Left lung (tissue), 10 donors: ENCODE results near the gene PRIM1. TPM values are rescaled to one million over a fixed set of nuclear protein-coding genes. Genes with fewer than 3 reads are reported as not detected.
"Not testable (repeated sequence)": the region's sequence is repeated elsewhere in the genome, so short reads cannot be mapped to it uniquely, and the experiment has no call there.

Source experiments
- ATAC-seq: fragments of 200-7000 bp; cut with Tn5 transposase; one replicate; pipeline ENCODE4 v1.9.1; 2020; ENCODE audit warnings: moderate library complexity
- DNase-seq, 4 donors: peaks; one replicate each; pipeline ENCODE4 v3.0.0-alpha.2; 2013 to 2020
- H3K27ac ChIP-seq, 2 donors: fragments of 200-600 bp; sonication (generic) in 1 of 2; one replicate each; pipeline versions ENCODE4 v1.5.0 to v1.8.0; 2020 to 2021
- H3K27me3 ChIP-seq, 2 donors: fragments of 200-600 bp; sonication (generic) in 1 of 2; one replicate each; pipeline versions ENCODE4 v1.5.0 to v1.8.0; 2020 to 2021
- H3K36me3 ChIP-seq, 2 donors: fragments of 200-600 bp; sonication (generic) in 1 of 2; one replicate each; pipeline versions ENCODE4 v1.5.0 to v1.8.0; 2020 to 2021
- H3K4me1 ChIP-seq, 2 donors: fragments of 200-600 bp; one replicate each; pipeline ENCODE4 v1.8.0; 2021
- H3K4me3 ChIP-seq, 2 donors: fragments of 200-600 bp; sonication (generic) in 1 of 2; one replicate each; pipeline versions ENCODE4 v1.5.0 to v1.8.0; 2020 to 2021; ENCODE audit warnings: mild to moderate bottlenecking in 1 of 2
- H3K9me3 ChIP-seq, 2 donors: fragments of 200-600 bp; sonication (generic) in 1 of 2; one replicate each; pipeline versions ENCODE4 v1.5.0 to v1.8.0; 2020 to 2021
- CTCF ChIP-seq, 2 donors: fragments of 200-600 bp; sonication (generic) in 1 of 2; IDR thresholded peaks; one replicate each; pipeline versions ENCODE4 v1.5.0 to v1.8.0; 2021; ENCODE audit warnings: antibody characterized with exemption in 2 of 2
- intact Hi-C, 2 donors: fragments of 100-400 bp; cut with DNase I; formaldehyde crosslinking; loops; one replicate each; pipeline versions ENCODE4 v1.11.2 to v1.14.2; 2022
- polyA plus RNA-seq, 6 donors: library from polyadenylated mRNA; unstranded; fragments of 120-200 nt; gene quantifications; one replicate each; pipeline ENCODE4 v1.2.1, GENCODE V29; 2013; ENCODE audit not compliant: insufficient read length in 6 of 6
- total RNA-seq, 2 donors: library from RNA; stranded (reverse); fragmentation: NEBNext Ultra II Directional; extraction: Animal tissue kit (Norgen Biotek cat#: 25700); gene quantifications; one replicate each; pipeline ENCODE4 v1.2.1, GENCODE V29; 2021
- donor health status: DM: no; HTN: yes; CAD: no.
- donor health status: DM: no; HTN: no; CAD: no.

Gene PRIM1
- total and polyA plus RNA-seq, 8 donors = 7.2 to 28.5 (median 20.8) TPM

DNA sequence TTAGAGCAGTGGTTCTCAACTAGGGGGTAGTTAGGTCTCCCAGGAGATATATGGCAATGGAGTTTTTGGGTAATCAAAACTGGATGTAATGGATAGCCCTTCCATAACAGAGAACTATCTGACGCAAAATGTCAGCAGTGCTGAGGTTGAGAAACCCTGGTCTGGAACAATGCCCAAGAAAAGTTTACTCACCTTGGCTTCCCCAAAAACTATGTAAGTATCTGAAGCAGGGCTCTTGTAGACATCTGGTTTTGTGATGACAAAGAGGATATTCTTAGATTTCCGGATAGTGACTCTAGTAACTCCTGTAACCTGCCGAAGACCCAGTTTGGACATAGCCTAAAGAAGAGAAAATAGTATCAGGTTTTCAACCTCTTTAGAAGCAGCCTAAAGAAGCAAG, 38.8 kb downstream of the PRIM1 start:
- DNase-seq (no peak), ATAC-seq (no peak)
- no peaks in the 10 kb centered on the region for H3K27me3 ChIP-seq
- intact Hi-C loops = no loop called here
- peaks cover 10 to 57% of the 10 kb centered on the region in 2 donors for H3K36me3 ChIP-seq
- TF ChIP-seq CTCF (IDR thresholded peaks at IDR 0.05) = no peak
- peak overlapping the region in 1 of 2 donors; percentile 59 for H3K27ac ChIP-seq
- H3K9me3 ChIP-seq = no peaks in the 10 kb centered on the region
- peaks cover 0 to 36% of the 10 kb centered on the region in 2 donors for H3K4me1 ChIP-seq
- no peak overlapping the region for H3K4me3 ChIP-seq

- no peak overlapping the region for H3K27ac ChIP-seq
- H3K36me3 ChIP-seq = peaks cover 10 to 40% of the 10 kb centered on the region in 2 donors
- H3K27me3 ChIP-seq = no peaks in the 10 kb centered on the region
- H3K4me1 ChIP-seq = peaks cover 0 to 11% of the 10 kb centered on the region in 2 donors
- H3K9me3 ChIP-seq = no peaks in the 10 kb centered on the region
- H3K4me3 ChIP-seq = no peak overlapping the region
- TF ChIP-seq CTCF (IDR thresholded peaks at IDR 0.05) = no peak
- ATAC-seq (no peak), DNase-seq (no peak)
- intact Hi-C loops = no loop called here
These were observed 42.3 kb downstream of the PRIM1 start for GRCh38 chr12:56709759-56710376.

DNA sequence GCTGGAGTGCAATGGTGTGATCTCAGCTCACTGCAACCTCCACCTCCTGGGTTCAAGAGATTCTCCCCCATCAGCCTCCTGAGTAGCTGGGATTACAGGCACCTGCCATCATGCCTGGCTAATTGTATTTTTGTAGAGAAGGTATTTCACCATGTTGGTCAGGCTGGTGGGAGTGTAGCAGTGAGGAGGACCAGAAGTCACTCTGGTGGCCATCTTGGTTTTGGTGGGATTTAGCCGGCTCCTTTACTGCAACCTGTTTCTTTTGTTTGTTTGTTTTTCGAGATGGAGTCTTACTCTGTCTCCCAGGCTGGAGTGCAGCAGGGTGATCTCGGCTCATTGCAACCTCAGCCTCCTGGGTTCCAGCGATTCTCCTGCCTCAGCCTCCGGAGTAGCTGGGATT, 47.6 kb downstream of the PRIM1 start:
- H3K27ac ChIP-seq, H3K27me3 ChIP-seq, DNase-seq, H3K36me3 ChIP-seq, intact Hi-C loops, H3K4me1 ChIP-seq, H3K9me3 ChIP-seq, H3K4me3 ChIP-seq, ATAC-seq: not testable (repeated sequence)

DNA sequence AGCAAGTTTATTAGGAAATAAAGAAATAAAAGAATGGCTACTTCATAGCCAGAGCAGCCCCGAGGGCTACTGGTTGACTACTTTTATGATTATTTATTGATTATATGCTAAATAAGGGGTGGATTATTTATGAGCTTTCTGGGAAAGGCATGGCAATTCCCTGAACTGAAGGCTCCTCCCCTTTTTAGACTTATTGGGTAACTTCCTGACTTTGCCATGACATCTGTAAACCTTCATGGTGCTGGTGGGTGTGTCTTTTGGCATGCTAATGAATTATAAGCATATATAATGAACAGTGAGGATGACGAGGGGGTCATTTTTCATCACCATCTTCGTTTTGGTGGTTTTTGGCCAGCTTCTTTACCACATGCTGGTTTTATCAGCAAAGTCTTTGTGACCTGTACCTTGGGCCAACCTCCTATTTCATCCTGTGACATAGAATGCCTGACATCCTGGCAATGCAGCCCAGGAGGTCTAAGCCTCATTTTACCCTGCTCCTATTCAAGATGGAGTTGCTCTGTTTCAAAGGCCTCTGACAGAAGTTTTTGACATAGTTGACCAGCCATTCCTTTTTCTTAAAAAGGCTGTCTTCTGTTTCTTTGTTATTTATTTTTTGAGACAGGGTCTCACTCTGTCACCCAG, 53.0 kb downstream of the PRIM1 start:
- H3K4me1 ChIP-seq = peaks cover 0 to 18% of the 10 kb centered on the region in 2 donors
- no peaks in the 10 kb centered on the region for H3K27me3 ChIP-seq
- no peak for ATAC-seq
- no peak for TF ChIP-seq CTCF (IDR thresholded peaks at IDR 0.05)
- H3K27ac ChIP-seq = peak overlapping the region in 1 of 2 donors; percentile 92
- DNase-seq = no peak
- intact Hi-C loops = no loop called here
- H3K4me3 ChIP-seq = no peak overlapping the region
- no peaks in the 10 kb centered on the region for H3K36me3 ChIP-seq
- H3K9me3 ChIP-seq = no peaks in the 10 kb centered on the region

- H3K36me3 ChIP-seq = no peaks in the 10 kb centered on the region
- no peak for DNase-seq
- H3K4me1 ChIP-seq = peaks cover 0 to 14% of the 10 kb centered on the region in 2 donors
- H3K4me3 ChIP-seq = no peak overlapping the region
- H3K27me3 ChIP-seq = no peaks in the 10 kb centered on the region
- no peaks in the 10 kb centered on the region for H3K9me3 ChIP-seq
- no peak overlapping the region for H3K27ac ChIP-seq
- intact Hi-C loops = no loop called here
- no peak for TF ChIP-seq CTCF (IDR thresholded peaks at IDR 0.05)
- no peak for ATAC-seq
These were observed 56.6 kb downstream of the PRIM1 start for GRCh38 chr12:56695327-56696101.
